ENCODE measurements around the gene TWNK. TPM values are rescaled to one million over a fixed set of nuclear protein-coding genes. Genes with fewer than 3 reads are reported as not detected.

Gene TWNK
- total and polyA plus RNA-seq, 2 donors from 2014 or later, result 3.8 to 8.9 TPM

- Histone ChIP-seq H3K4me1 (ENCODE audit: control insufficient read depth in 2 of 3, insufficient read depth in 2 of 3, low read depth in 1 of 3, low read length in 3 of 3) (peaks cover 0 to 18% (median 0%) of the 10 kb centered on the region in 3 donors), H3K9ac (ENCODE audit: low read length in 3 of 3) (no peak overlapping the region), H3K9me3 (ENCODE audit: control insufficient read depth in 2 of 3, insufficient read depth in 1 of 3, low read length in 3 of 3) (no peaks in the 10 kb centered on the region), H3K36me3 (ENCODE audit: control insufficient read depth in 2 of 3, insufficient read depth in 3 of 3, low read length in 3 of 3) (peaks cover 0 to 4% (median 3%) of the 10 kb centered on the region in 3 donors), H3K4me3 (ENCODE audit: low read length in 3 of 3) (no peak overlapping the region), H3K27me3 (ENCODE audit: control insufficient read depth, insufficient read depth, low read length) (no peaks in the 10 kb centered on the region), H3K27ac (ENCODE audit: low read depth in 2 of 2, low read length in 2 of 2) (no peak overlapping the region)
- intact Hi-C loops (cut with DNase I), result no loop called here
- FAIRE-seq, result no peak
- DNase-seq, result peak in 3 of 5 donors; percentile 24 to 66 (median 32)
- TF ChIP-seq CTCF (IDR thresholded peaks at IDR 0.05; ENCODE audit: borderline replicate concordance, extremely low read depth, insufficient read depth), result no peak
These were observed 24.4 kb downstream of the TWNK start for GRCh38 chr10:101011517-101012423.

- TF ChIP-seq CTCF (IDR thresholded peaks at IDR 0.05; ENCODE audit: borderline replicate concordance, extremely low read depth, insufficient read depth), result peak; percentile 92
- FAIRE-seq (no peak), DNase-seq (peak; percentile 90 to 97 (median 90))
- peaks cover 4% of the 10 kb centered on the region for H3K27me3 ChIP-seq (ENCODE audit: control insufficient read depth, insufficient read depth, low read length)
- H3K4me1 ChIP-seq (ENCODE audit: control insufficient read depth in 2 of 3, insufficient read depth in 2 of 3, low read depth in 1 of 3, low read length in 3 of 3), result peaks cover 0 to 18% (median 0%) of the 10 kb centered on the region in 3 donors
- H3K4me3 ChIP-seq (ENCODE audit: low read length in 3 of 3), result no peak overlapping the region
- H3K9ac ChIP-seq (ENCODE audit: low read length in 3 of 3), result no peak overlapping the region
- intact Hi-C loops (cut with DNase I), result no loop called here
- no peaks in the 10 kb centered on the region for H3K9me3 ChIP-seq (ENCODE audit: control insufficient read depth in 2 of 3, insufficient read depth in 1 of 3, low read length in 3 of 3)
- no peaks in the 10 kb centered on the region for H3K36me3 ChIP-seq (ENCODE audit: control insufficient read depth in 2 of 3, insufficient read depth in 3 of 3, low read length in 3 of 3)
- H3K27ac ChIP-seq (ENCODE audit: low read depth in 2 of 2, low read length in 2 of 2), result no peak overlapping the region
These were observed 25.4 kb downstream of the TWNK start for GRCh38 chr10:101012525-101013364.

- no peak for FAIRE-seq
- Histone ChIP-seq H3K27ac (ENCODE audit: low read depth in 2 of 2, low read length in 2 of 2) (no peak overlapping the region), H3K9ac (ENCODE audit: low read length in 3 of 3) (no peak overlapping the region)
These were observed 26.1 kb downstream of the TWNK start for GRCh38 chr10:101013365-101013825.

More at GRCh38 chr10:101013365-101013825, 26.1 kb downstream of the TWNK start:
- intact Hi-C loops (cut with DNase I), result no loop called here
- Histone ChIP-seq H3K4me3 (ENCODE audit: low read length in 3 of 3) (no peak overlapping the region), H3K9me3 (ENCODE audit: control insufficient read depth in 2 of 3, insufficient read depth in 1 of 3, low read length in 3 of 3) (no peaks in the 10 kb centered on the region), H3K36me3 (ENCODE audit: control insufficient read depth in 2 of 3, insufficient read depth in 3 of 3, low read length in 3 of 3) (no peaks in the 10 kb centered on the region), H3K27me3 (ENCODE audit: control insufficient read depth, insufficient read depth, low read length) (peaks cover 4% of the 10 kb centered on the region), H3K4me1 (ENCODE audit: control insufficient read depth in 2 of 3, insufficient read depth in 2 of 3, low read depth in 1 of 3, low read length in 3 of 3) (peaks cover 0 to 15% (median 0%) of the 10 kb centered on the region in 3 donors)
- no peak for TF ChIP-seq CTCF (IDR thresholded peaks at IDR 0.05; ENCODE audit: borderline replicate concordance, extremely low read depth, insufficient read depth)
- no peak for DNase-seq
